Raji (cell line): Measurements from ENCODE around the gene FAM234A.

Source experiments
- POLR2A ChIP-seq: IDR thresholded peaks from 2 replicates; pipeline ENCODE4 v1.6.1; 2011; ENCODE audit warnings: low read depth, low read length, control low read depth; ENCODE audit not compliant: insufficient read depth

FAM234A gene

GRCh38 chr16:284204-285120, 49.8 kb downstream of the FAM234A start:
- TF ChIP-seq POLR2A, result no peak

- TF ChIP-seq POLR2A, result no peak
Observed at GRCh38 chr16:285146-286055, 50.8 kb downstream of the FAM234A start.

GRCh38 chr16:286491-287297, 52.1 kb downstream of the FAM234A start:
- TF ChIP-seq POLR2A, result no peak

GRCh38 chr16:287298-287811, 52.7 kb downstream of the FAM234A start:
- no peak for TF ChIP-seq POLR2A

GRCh38 chr16:287981-288920, 53.6 kb downstream of the FAM234A start:
- no peak for TF ChIP-seq POLR2A

GRCh38 chr16:289395-289997, 54.9 kb downstream of the FAM234A start:
- no peak for TF ChIP-seq POLR2A

- no peak for TF ChIP-seq POLR2A
Observed at GRCh38 chr16:290015-290680, 55.5 kb downstream of the FAM234A start.

- TF ChIP-seq POLR2A, result no peak
Observed at GRCh38 chr16:290681-291405, 56.2 kb downstream of the FAM234A start.

- TF ChIP-seq POLR2A, result no peak
Observed at GRCh38 chr16:291539-291938, 56.9 kb downstream of the FAM234A start.

- no peak for TF ChIP-seq POLR2A
Observed at GRCh38 chr16:293043-293775, 58.6 kb downstream of the FAM234A start.

- no peak for TF ChIP-seq POLR2A
Observed at GRCh38 chr16:296276-296675, 61.7 kb downstream of the FAM234A start.
